HuH-7.5 (cell line): ENCODE measurements around the gene SEMA6A.

ENCODE experiments used
- DNase-seq: peaks from one replicate; pipeline ENCODE4 v3.0.0; 2011; ENCODE audit warnings: low spot score

SEMA6A gene

DNA sequence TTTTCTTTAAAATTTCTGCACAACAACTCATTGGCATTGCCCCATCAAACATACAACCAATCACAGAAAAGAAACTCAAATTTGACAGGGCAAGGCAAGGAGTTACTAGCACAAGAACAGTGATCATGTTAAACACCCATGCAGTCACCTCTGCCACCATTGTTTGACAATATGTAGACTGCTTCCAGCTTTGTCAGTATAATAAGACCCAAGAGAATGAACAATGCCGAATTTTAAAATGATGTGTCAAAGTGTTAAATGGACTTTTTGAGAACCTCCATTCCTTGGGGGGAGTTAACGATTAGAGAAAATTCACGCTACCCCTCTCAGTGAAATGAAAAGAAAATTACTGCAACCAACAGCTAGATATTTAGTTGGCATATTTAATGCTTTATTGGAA, 109.2 kb downstream of the SEMA6A start:
- DNase-seq, result no peak

DNA sequence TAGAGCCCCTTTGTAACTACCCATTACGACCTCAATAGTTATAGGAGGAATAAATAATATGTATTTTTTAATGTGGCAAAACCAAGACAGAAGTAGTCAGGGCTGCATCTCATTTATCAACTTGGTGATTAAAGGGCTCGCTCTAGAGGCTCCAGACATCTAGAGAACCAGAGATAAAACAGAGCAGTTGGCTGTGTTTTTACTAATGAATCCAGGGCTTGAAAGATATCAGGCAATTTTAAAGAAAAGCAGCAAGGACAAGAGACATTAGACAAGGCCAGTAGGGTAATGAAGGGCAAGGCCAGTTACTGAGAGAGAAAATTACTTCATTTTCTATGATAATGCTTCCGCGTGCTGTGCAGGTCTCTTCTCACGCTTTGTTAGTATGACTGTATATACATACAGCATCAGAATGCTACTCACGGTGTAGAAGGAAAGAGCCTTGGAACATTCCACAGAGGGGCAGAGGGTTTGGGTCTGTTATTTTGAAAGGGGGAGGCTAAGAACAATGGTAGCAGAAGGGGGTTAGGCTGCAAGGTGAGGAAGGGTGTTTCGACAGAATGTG, 110.4 kb downstream of the SEMA6A start:
- no peak for DNase-seq

GRCh38 chr5:116462500-116462899, 112.1 kb downstream of the SEMA6A start:
- DNase-seq, result no peak

DNA sequence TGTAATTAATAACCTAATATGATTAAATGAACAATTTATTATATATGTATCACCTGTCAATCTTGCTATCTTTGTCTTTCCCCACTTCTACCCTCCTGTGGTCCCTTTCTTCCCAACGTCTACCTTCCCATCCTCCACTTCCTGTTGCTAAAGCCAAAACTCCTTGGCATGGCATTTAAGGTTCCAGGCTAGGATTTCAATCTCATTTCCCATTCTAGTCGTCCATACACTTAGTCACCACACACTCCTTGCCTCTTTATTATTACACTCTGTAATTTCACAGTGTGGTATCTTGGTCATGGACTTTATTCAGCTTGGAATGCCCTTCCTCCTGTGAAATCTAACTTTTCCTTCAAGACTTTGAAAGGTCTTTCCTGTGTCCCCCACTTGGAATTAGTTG, 115.3 kb downstream of the SEMA6A start:
- no peak for DNase-seq

DNA sequence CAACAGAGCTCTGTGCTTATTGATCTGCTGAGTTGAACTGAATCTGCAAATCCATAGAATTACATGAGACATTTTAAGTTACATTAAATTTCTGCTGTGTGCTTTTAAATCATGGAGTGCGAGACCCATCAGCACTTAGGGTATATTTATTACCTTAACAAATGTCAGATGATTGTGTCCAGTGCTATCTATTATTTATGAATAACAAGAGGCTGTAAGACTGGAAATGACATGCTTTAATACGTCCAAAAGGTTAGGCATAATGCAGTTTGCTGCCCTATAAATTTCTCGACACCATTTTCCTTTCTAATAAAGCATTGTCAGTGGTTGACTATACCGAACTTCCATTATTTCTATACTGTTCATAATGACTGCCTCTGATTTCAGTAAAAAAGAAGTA, 117.6 kb downstream of the SEMA6A start:
- DNase-seq, result no peak

- no peak for DNase-seq
These were observed 118.6 kb downstream of the SEMA6A start for GRCh38 chr5:116456036-116456435.

GRCh38 chr5:116455061-116455460, 119.6 kb downstream of the SEMA6A start:
- no peak for DNase-seq

DNA sequence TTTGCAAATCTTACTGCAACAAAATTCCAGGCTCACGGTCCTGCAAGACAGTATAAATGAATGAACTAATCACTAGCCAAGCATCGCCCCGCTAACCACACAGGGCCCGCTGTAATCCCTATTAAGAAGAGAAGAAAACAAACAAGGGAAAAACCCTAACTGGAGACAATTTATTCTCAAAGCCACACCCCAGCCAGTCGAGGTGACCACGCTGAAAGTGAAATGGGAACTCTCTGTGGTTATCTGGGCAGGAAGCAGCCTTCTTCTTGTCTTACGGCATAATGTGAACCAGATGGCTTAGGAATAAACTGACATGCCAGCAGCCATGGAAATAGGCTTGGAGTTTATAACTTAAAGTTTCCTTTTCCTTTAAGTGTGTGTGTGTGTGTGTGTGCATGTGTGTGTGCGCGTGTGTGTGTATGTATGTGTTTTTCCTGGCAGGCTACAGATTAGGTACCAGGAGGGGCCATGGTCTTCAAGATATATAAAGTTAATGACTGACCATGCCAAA, 120.2 kb downstream of the SEMA6A start:
- DNase-seq, result no peak

- no peak for DNase-seq
These were observed 120.6 kb downstream of the SEMA6A start for GRCh38 chr5:116453988-116454411.

- no peak for DNase-seq
These were observed 121.8 kb downstream of the SEMA6A start for GRCh38 chr5:116452774-116453368.

GRCh38 chr5:116451905-116452450, 122.6 kb downstream of the SEMA6A start:
- no peak for DNase-seq

GRCh38 chr5:116451066-116451465, 123.6 kb downstream of the SEMA6A start:
- no peak for DNase-seq

- no peak for DNase-seq
These were observed 125.2 kb downstream of the SEMA6A start for GRCh38 chr5:116449458-116449857.

- no peak for DNase-seq
These were observed 125.7 kb downstream of the SEMA6A start for GRCh38 chr5:116448870-116449427.

GRCh38 chr5:116448450-116448849, 126.2 kb downstream of the SEMA6A start:
- no peak for DNase-seq

- no peak for DNase-seq
These were observed 128.1 kb downstream of the SEMA6A start for GRCh38 chr5:116446356-116447005.

GRCh38 chr5:116445311-116445710, 129.3 kb downstream of the SEMA6A start:
- no peak for DNase-seq

DNA sequence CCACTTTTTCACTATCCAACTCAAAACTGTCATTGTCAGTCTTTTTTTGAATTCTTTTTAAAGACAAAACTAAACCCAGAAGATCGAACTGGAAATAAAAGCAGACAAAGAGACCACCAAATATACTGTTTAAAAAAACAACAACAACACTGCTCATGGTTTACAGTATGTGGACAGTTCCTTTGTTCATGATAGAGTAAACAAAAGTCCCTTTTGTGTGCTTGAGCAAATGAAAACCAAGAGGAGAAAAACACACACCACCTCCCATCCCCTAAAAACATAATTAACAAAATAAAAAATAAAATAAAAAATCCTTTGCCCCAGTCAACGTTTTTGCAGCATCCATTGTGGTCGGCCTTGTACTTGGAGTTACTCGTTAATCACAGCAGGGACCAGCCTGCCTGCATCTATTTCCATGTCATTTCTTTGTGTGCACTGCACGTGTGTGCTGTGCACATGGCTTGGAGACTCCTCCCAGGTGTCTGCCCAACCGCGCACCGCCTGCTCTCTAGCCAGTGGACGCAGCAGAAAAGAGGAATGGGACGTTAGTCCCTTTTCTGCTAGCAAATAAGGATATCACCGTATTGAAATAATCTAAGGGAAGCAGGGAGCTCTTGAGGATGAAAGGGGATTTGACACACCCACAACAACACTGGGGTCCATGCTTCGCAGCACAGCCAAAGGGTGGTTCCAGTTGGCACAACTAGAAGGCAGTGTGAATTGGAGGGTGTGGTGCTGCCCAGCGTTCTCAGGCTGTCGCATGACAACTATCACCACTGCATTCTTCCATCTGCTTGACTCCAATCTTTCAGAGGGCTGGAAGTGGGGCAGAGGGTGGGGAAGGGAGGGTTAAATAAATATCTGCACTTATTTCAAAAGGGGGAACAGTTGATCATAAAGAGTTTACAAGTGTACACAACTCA, 130.0 kb downstream of the SEMA6A start:
- DNase-seq, result no peak

- no peak for DNase-seq
These were observed 131.6 kb downstream of the SEMA6A start for GRCh38 chr5:116442931-116443551.

GRCh38 chr5:116442095-116442534, 132.5 kb downstream of the SEMA6A start:
- no peak for DNase-seq

DNA sequence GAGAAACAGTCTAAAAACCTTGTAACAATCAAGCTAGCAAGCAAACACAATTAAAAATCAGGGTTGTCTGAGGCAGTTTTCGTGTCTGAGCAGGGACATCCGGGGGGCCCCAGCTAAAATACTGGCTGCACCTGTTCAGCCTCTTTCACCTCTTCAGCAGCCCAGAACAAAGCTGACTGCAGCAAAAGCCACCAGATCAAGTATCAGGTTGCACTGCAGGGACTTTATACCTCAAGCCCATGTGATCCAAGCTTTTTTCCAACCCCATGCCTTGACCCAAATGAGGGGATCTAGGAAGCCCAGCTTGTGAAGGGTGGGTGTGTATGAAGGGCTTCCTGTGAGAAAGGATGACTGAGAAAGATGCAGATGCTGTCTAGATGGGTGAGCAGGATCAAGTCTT, 133.4 kb downstream of the SEMA6A start:
- DNase-seq, result no peak
